HCT116 (cell line): ENCODE data around the gene TAC4. TPM values are rescaled to one million over a fixed set of nuclear protein-coding genes. Genes with fewer than 3 reads are reported as not detected.

Experiments
- ATAC-seq: fragments of 200-7000 bp; cut with Tn5 transposase; 2 replicates; pipeline ENCODE4 v1.9.1; 2020; ENCODE audit warnings: mild to moderate bottlenecking, moderate library complexity
- BruUV-seq: library from RNA; stranded (reverse); fragments of 400-500 nt; replicated peaks from 2 replicates; lab custom pipeline; 2021; lab: Mats Ljungman, UMichigan
- CTCF ChIA-PET: fragments of 300-600 bp; sonication (Branson Sonifier 250); formaldehyde crosslinking; loops from one replicate; lab custom pipeline; 2021; ENCODE audit warnings: antibody characterized with exemption; lab: Charles Lee
- POLR2A ChIA-PET: fragments of 300-600, 350-600 bp; sonication (Branson Sonifier 250); formaldehyde crosslinking; loops from one replicate; lab custom pipeline; 2021; ENCODE audit warnings: antibody characterized with exemption; lab: Charles Lee
- RAD21 ChIA-PET, 2 experiments: fragments of 300-600 bp; sonication (Branson Sonifier 250); formaldehyde crosslinking; loops; one replicate each; lab custom pipeline; 2023; ENCODE audit warnings: low total read pairs in 2 of 2; ENCODE audit not compliant: uncharacterized antibody in 2 of 2, unreplicated experiment in 2 of 2, low non-redundant PET in 1 of 2; lab: Charles Lee
- DNase-seq: peaks from one replicate; pipeline ENCODE4 v3.0.0-alpha.2; 2010; ENCODE audit warnings: low read depth, low spot score
- H2AFZ ChIP-seq: fragments of 200-600 bp; shearing (Covaris generic), sonication (generic); 2 replicates; pipeline ENCODE4 v1.6.1; 2017; ENCODE audit warnings: low read depth, mixed run types, mixed read lengths, antibody characterized with exemption, low read length; ENCODE audit not compliant: poor library complexity, severe bottlenecking
- H3K27ac ChIP-seq: 2 replicates; pipeline ENCODE4 v1.5.1; 2012; ENCODE audit warnings: low read depth, low read length
- H3K27me3 ChIP-seq: fragments of 200-600 bp; sonication (generic); 2 replicates; pipeline ENCODE4 v1.6.1; 2016; ENCODE audit warnings: mixed run types, low read length, mixed read lengths; ENCODE audit not compliant: insufficient read depth
- H3K36me3 ChIP-seq, 2 experiments: fragments of 200-500 bp in 1 of 2; fragments of 200-600 bp in 1 of 2; sonication (Bioruptor generic) in 1 of 2; sonication (generic) in 1 of 2; 2 replicates each; pipeline versions ENCODE4 v1.5.1 to v1.6.1; 2014 to 2016; ENCODE audit warnings: low read length in 2 of 2, inconsistent platforms in 1 of 2, mixed read lengths in 1 of 2, mixed run types in 1 of 2; ENCODE audit not compliant: insufficient read depth in 2 of 2, control insufficient read depth in 1 of 2
- H3K4me1 ChIP-seq, 2 experiments: fragments of 200-600 bp in 1 of 2; sonication (generic) in 1 of 2; 2 replicates each; pipeline versions ENCODE4 v1.5.1 to v1.6.1; 2012 to 2017; ENCODE audit warnings: low read length in 2 of 2, inconsistent platforms in 1 of 2, mild to moderate bottlenecking in 1 of 2, mixed read lengths in 1 of 2, mixed run types in 1 of 2, moderate library complexity in 1 of 2; ENCODE audit not compliant: insufficient read depth in 2 of 2, control insufficient read depth in 1 of 2
- H3K4me2 ChIP-seq: fragments of 200-600 bp; sonication (generic); 2 replicates; pipeline ENCODE4 v1.6.1; 2017; ENCODE audit warnings: mixed run types, low read length, mixed read lengths
- H3K4me3 ChIP-seq, 2 experiments: fragments of 200-600 bp in 1 of 2; sonication (generic) in 1 of 2; replicated peaks in 1 of 2; 2 replicates each; pipeline ENCODE4 v1.5.1; 2011 to 2016; ENCODE audit warnings: low read length in 2 of 2, control low read depth in 1 of 2, low read depth in 1 of 2, mild to moderate bottlenecking in 1 of 2, mixed read lengths in 1 of 2, mixed run types in 1 of 2
- H3K79me2 ChIP-seq: fragments of 200-600 bp; sonication (generic); 2 replicates; pipeline ENCODE4 v1.6.1; 2017; ENCODE audit warnings: mild to moderate bottlenecking, mixed run types, low read length, moderate library complexity, mixed read lengths; ENCODE audit not compliant: insufficient read depth
- H3K9ac ChIP-seq: fragments of 200-600 bp; sonication (generic); 2 replicates; pipeline ENCODE4 v1.6.1; 2016; ENCODE audit warnings: low read length, mixed read lengths
- H3K9me2 ChIP-seq: fragments of 200-600 bp; sonication (generic), shearing (Covaris generic); 2 replicates; pipeline ENCODE4 v1.6.1; 2017; ENCODE audit warnings: mixed run types, mild to moderate bottlenecking, moderate library complexity; ENCODE audit not compliant: insufficient read depth
- H3K9me3 ChIP-seq, 2 experiments: fragments of 200-500 bp in 1 of 2; fragments of 200-600 bp in 1 of 2; sonication (Bioruptor generic) in 1 of 2; sonication (generic) in 1 of 2; 2 replicates each; pipeline ENCODE4 v1.6.1; 2014 to 2017; ENCODE audit warnings: low read length in 2 of 2, mixed read lengths in 2 of 2, inconsistent platforms in 1 of 2, low read depth in 1 of 2, mild to moderate bottlenecking in 1 of 2, mixed run types in 1 of 2, moderate library complexity in 1 of 2; ENCODE audit not compliant: control insufficient read depth in 1 of 2, insufficient read depth in 1 of 2
- H4K20me1 ChIP-seq: fragments of 200-600 bp; sonication (generic), shearing (Covaris generic); 2 replicates; pipeline ENCODE4 v1.6.1; 2017; ENCODE audit warnings: mixed run types, mild to moderate bottlenecking, moderate library complexity; ENCODE audit not compliant: insufficient read depth
- CTCF ChIP-seq, 3 experiments: fragments of 200-600 bp in 1 of 3; sonication (generic) in 1 of 3; IDR thresholded peaks in 2 of 3; conservative IDR thresholded peaks in 1 of 3; 2 replicates each; pipeline ENCODE4 v1.5.1; 2012 to 2017; ENCODE audit warnings: low read depth in 2 of 3, low read length in 2 of 3, antibody characterized with exemption in 1 of 3, borderline replicate concordance in 1 of 3, control low read depth in 1 of 3, mild to moderate bottlenecking in 1 of 3, mixed read lengths in 1 of 3, mixed run types in 1 of 3, moderate library complexity in 1 of 3; ENCODE audit not compliant: insufficient read depth in 1 of 3
- EZH2 ChIP-seq: fragments of 200-600 bp; sonication (generic); IDR thresholded peaks from 2 replicates; pipeline ENCODE4 v1.6.1; 2017; ENCODE audit warnings: antibody characterized with exemption, mixed run types
- FOSL1 ChIP-seq: IDR thresholded peaks from 2 replicates; pipeline ENCODE4 v1.6.1; 2012; ENCODE audit warnings: low read depth
- RAD21 ChIP-seq: IDR thresholded peaks from 2 replicates; pipeline ENCODE4 v1.6.1; 2012; ENCODE audit warnings: low read depth, mild to moderate bottlenecking
- REST ChIP-seq: IDR thresholded peaks from 2 replicates; pipeline ENCODE4 v1.6.1; 2012; ENCODE audit warnings: low read depth
- SP1 ChIP-seq: IDR thresholded peaks from 2 replicates; pipeline ENCODE4 v1.6.1; 2012; ENCODE audit warnings: low read depth
- YY1 ChIP-seq: IDR thresholded peaks from 2 replicates; pipeline ENCODE4 v1.6.1; 2011; ENCODE audit warnings: low read length, low read depth, moderate library complexity, mild to moderate bottlenecking; ENCODE audit not compliant: insufficient replicate concordance; ENCODE audit errors: extremely low read depth
- intact Hi-C: fragments of 100-400 bp; cut with micrococcal nuclease; formaldehyde crosslinking; loops from 2 replicates; pipeline ENCODE4 v1.10.0; 2022
- total RNA-seq: library from RNA; stranded (reverse); gene quantifications from one replicate; pipeline ENCODE4 v1.2.1, GENCODE V29; 2021; ENCODE audit not compliant: unreplicated experiment

TAC4 gene
- total RNA-seq, 1 experiment from 2014 or later, result not detected

GRCh38 chr17:49862781-49863331 lies 15.0 kb upstream of the TAC4 start (continued):
- TF ChIP-seq REST (no peak), YY1 (no peak), SP1 (no peak), FOSL1 (no peak)

- RAD21 ChIA-PET, result interaction anchor here (1.2 to 2.0 kb wide), 3 partner anchors 134 to 136 kb away, joined by 3 to 36 read pairs (median 29); partner anchors contain the start of gene DLX3 (in 1 of the 2)
- DNase-seq (no peak), ATAC-seq (peak; percentile 78)
- BruUV-seq, result no TSS peak
- CTCF ChIA-PET, result interaction anchor here (0.6 to 10.0 kb wide), 5 partner anchors 38 to 293 kb away, joined by 4 to 196 read pairs (median 5); partner anchors contain the start of gene DLX3
- H2AFZ ChIP-seq, result no peak overlapping the region
- H3K27me3 ChIP-seq, result no peaks in the 10 kb centered on the region
- H3K27ac ChIP-seq, result no peak overlapping the region
- TF ChIP-seq FOSL1 (no peak), EZH2 (no peak), RAD21 (peak; percentile 100), CTCF (IDR thresholded peaks at IDR 0.05 in 2 of 3, conservative IDR thresholded peaks at IDR 0.05 in 1 of 3; ENCODE audit: borderline replicate concordance in 1 of 3, insufficient read depth in 1 of 3, low read depth in 2 of 3, low read length in 2 of 3) (peak; percentile 90 to 100 (median 98))
- POLR2A ChIA-PET, result interaction anchor here (2.6 kb wide), 1 partner anchor 136 kb away, joined by 17 read pairs; no protein-coding TSS in a partner anchor
- H3K9ac ChIP-seq, result no peak overlapping the region
- H3K36me3 ChIP-seq, result no peaks in the 10 kb centered on the region
- no peaks in the 10 kb centered on the region for H3K9me2 ChIP-seq
- peaks cover 0 to 12% of the 10 kb centered on the region in 2 experiments; a peak in 3 of 4 replicates for H3K4me1 ChIP-seq
- H3K4me3 ChIP-seq, result no peak overlapping the region
- no peaks in the 10 kb centered on the region for H4K20me1 ChIP-seq
- no peaks in the 10 kb centered on the region for H3K9me3 ChIP-seq
- no peaks in the 10 kb centered on the region for H3K79me2 ChIP-seq
- H3K4me2 ChIP-seq, result peak overlapping the region; percentile 35
- intact Hi-C loops, result loop anchor here (1.0 to 5.0 kb wide), 2 partner anchors 137 to 226 kb away; no protein-coding TSS in a partner anchor
These were observed 13.4 kb upstream of the TAC4 start for GRCh38 chr17:49861150-49861884.
